ENCODE results near the gene PPP1R13B. TPM values are rescaled to one million over a fixed set of nuclear protein-coding genes. Genes with fewer than 3 reads are reported as not detected.
A peak's percentile ranks its signal among the peaks of the same experiment; 100 is the strongest.

The PPP1R13B gene
- total RNA-seq, 1 experiment from 2014 or later, result 17.8 TPM

DNA sequence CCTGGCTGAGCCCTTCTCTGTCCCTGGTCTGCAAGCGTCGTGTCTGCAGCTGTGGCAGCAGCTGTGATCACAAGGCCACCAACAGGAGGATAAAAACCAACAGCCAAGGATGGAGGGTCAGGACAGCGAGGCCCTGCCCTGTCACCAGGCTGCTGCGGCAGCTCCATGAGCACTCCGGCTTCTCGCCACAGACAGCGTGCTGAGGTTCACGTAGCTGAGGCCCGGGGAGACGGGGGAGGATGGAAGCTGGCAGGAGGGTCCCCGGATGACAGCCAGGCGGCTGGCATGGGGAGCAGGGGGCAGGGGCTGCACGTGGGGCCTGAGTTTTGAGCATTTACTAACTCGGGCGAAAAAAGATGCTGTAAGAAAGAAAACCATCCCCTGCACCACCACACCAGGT, 137.6 kb downstream of the PPP1R13B start:
- ChIA-PET RAD21 (ENCODE audit: low non-redundant PET in 1 of 2, low total read pairs in 2 of 2, uncharacterized antibody in 2 of 2, unreplicated experiment in 2 of 2) (interaction anchor here in 1 of 2 experiments (0.6 kb wide), 1 partner anchor 181 kb away, joined by 3 read pairs; the partner anchor contains the start of gene TRMT61A), CTCF (no interaction called here), POLR2A (no interaction called here)
- ATAC-seq, result no peak
- no peak overlapping the region for H2AFZ ChIP-seq (ENCODE audit: low read depth, low read length, poor library complexity, severe bottlenecking)
- no peaks in the 10 kb centered on the region for H3K9me2 ChIP-seq (ENCODE audit: insufficient read depth)
- H4K20me1 ChIP-seq (ENCODE audit: insufficient read depth), result peaks cover 8% of the 10 kb centered on the region; the same call in 1 of the 2 replicates
- H3K4me2 ChIP-seq (ENCODE audit: low read length), result no peak overlapping the region
- 0 out of 2 replicates have a peak, but pooled peaks have one; percentile 11 for TF ChIP-seq POLR2AphosphoS5 (IDR thresholded peaks at IDR 0.05; ENCODE audit: low read depth, low read length)
- TF ChIP-seq, protein P1, sequence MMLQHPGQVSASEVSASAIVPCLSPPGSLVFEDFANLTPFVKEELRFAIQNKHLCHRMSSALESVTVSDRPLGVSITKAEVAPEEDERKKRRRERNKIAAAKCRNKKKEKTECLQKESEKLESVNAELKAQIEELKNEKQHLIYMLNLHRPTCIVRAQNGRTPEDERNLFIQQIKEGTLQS (IDR thresholded peaks at IDR 0.05), result no peak
- no peaks in the 10 kb centered on the region for H3K27me3 ChIP-seq (ENCODE audit: insufficient read depth, low read length)
- H3K79me2 ChIP-seq (ENCODE audit: insufficient read depth, low read length), result peaks cover 42% of the 10 kb centered on the region
- no TSS peak for BruUV-seq (replicated peaks)
- no peak overlapping the region for H3K4me3 ChIP-seq (replicated peaks in 1 of 2; ENCODE audit: low read depth in 1 of 2, low read length in 2 of 2)
- H3K9ac ChIP-seq (ENCODE audit: low read length), result no peak overlapping the region
- no peak for DNase-seq (ENCODE audit: low read depth, low spot score)
- H3K27ac ChIP-seq (ENCODE audit: low read depth, low read length), result no peak overlapping the region; the same call in 1 of the 2 replicates
- H3K4me1 ChIP-seq (ENCODE audit: control insufficient read depth in 1 of 2, insufficient read depth in 2 of 2, low read length in 2 of 2), result peaks cover 6 to 12% of the 10 kb centered on the region in 2 experiments
- peaks cover 8 to 48% of the 10 kb centered on the region in 2 experiments; a peak in 3 of 4 replicates for H3K36me3 ChIP-seq (ENCODE audit: control insufficient read depth in 1 of 2, insufficient read depth in 2 of 2, low read length in 2 of 2)
- no peaks in the 10 kb centered on the region for H3K9me3 ChIP-seq (ENCODE audit: control insufficient read depth in 1 of 2, insufficient read depth in 1 of 2, low read depth in 1 of 2, low read length in 2 of 2)
- intact Hi-C loops (cut with micrococcal nuclease), result no loop called here

DNA sequence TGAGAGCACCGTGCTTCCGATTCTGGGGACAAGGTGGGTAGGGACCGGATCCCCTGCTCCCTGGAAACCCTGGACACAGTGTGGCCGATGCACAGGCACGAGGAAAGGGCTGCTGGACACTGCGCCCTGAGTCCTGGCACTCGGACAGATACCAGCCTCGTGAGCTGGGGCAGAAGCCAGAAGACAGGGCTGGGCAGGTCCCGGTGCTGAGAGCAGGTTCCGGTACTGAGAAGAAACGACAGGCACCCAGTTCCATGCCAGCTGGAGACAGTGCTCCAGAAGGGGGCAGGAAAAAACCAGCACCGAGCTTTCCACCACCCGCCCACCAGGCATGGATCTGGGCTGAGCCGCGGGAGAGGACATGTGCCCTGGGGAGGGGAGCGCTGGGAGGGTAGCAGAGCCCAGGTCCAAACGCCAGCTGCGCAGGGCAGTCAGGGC, 138.6 kb downstream of the PPP1R13B start:
- Histone ChIP-seq H3K4me1 (ENCODE audit: control insufficient read depth in 1 of 2, insufficient read depth in 2 of 2, low read length in 2 of 2) (peaks cover 0 to 4% of the 10 kb centered on the region in 2 experiments; a peak in 1 of 4 replicates), H3K79me2 (ENCODE audit: insufficient read depth, low read length) (peaks cover 32% of the 10 kb centered on the region), H3K4me2 (ENCODE audit: low read length) (no peak overlapping the region), H3K9me2 (ENCODE audit: insufficient read depth) (no peaks in the 10 kb centered on the region), H3K27me3 (ENCODE audit: insufficient read depth, low read length) (no peaks in the 10 kb centered on the region), H2AFZ (ENCODE audit: low read depth, low read length, poor library complexity, severe bottlenecking) (no peak overlapping the region), H3K9ac (ENCODE audit: low read length) (no peak overlapping the region), H3K9me3 (ENCODE audit: control insufficient read depth in 1 of 2, insufficient read depth in 1 of 2, low read depth in 1 of 2, low read length in 2 of 2) (no peaks in the 10 kb centered on the region), H3K27ac (ENCODE audit: low read depth, low read length) (no peak overlapping the region; the same call in 1 of the 2 replicates), H3K4me3 (replicated peaks in 1 of 2; ENCODE audit: low read depth in 1 of 2, low read length in 2 of 2) (no peak overlapping the region), H3K36me3 (ENCODE audit: control insufficient read depth in 1 of 2, insufficient read depth in 2 of 2, low read length in 2 of 2) (peaks cover 10 to 50% of the 10 kb centered on the region in 2 experiments; a peak in 3 of 4 replicates), H4K20me1 (ENCODE audit: insufficient read depth) (peaks cover 8% of the 10 kb centered on the region; the same call in 1 of the 2 replicates)
- no TSS peak for BruUV-seq (replicated peaks)
- POLR2A ChIA-PET, result no interaction called here
- RAD21 ChIA-PET (ENCODE audit: low non-redundant PET in 1 of 2, low total read pairs in 2 of 2, uncharacterized antibody in 2 of 2, unreplicated experiment in 2 of 2), result no interaction called here
- intact Hi-C loops (cut with micrococcal nuclease), result no loop called here
- TF ChIP-seq RAD21 (IDR thresholded peaks at IDR 0.05; ENCODE audit: low read depth), result no peak
- no peak for TF ChIP-seq SP1 (IDR thresholded peaks at IDR 0.05; ENCODE audit: low read depth)
- no peak for TF ChIP-seq SIN3A (IDR thresholded peaks at IDR 0.05; ENCODE audit: low read depth)
- TF ChIP-seq, protein P2, sequence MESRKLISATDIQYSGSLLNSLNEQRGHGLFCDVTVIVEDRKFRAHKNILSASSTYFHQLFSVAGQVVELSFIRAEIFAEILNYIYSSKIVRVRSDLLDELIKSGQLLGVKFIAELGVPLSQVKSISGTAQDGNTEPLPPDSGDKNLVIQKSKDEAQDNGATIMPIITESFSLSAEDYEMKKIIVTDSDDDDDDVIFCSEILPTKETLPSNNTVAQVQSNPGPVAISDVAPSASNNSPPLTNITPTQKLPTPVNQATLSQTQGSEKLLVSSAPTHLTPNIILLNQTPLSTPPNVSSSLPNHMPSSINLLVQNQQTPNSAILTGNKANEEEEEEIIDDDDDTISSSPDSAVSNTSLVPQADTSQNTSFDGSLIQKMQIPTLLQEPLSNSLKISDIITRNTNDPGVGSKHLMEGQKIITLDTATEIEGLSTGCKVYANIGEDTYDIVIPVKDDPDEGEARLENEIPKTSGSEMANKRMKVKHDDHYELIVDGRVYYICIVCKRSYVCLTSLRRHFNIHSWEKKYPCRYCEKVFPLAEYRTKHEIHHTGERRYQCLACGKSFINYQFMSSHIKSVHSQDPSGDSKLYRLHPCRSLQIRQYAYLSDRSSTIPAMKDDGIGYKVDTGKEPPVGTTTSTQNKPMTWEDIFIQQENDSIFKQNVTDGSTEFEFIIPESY (IDR thresholded peaks at IDR 0.05; ENCODE audit: extremely low read depth, insufficient replicate concordance, low read length), result no peak
- ATAC-seq, result no peak
- DNase-seq (ENCODE audit: low read depth, low spot score), result no peak
- CTCF ChIA-PET, result no interaction called here
